Measurements from ENCODE around the gene CYP2D6. TPM values are rescaled to one million over a fixed set of nuclear protein-coding genes. Genes with fewer than 3 reads are reported as not detected.

The CYP2D6 gene
- total and polyA plus RNA-seq, 4 donors: 23.8 to 486 (median 205) TPM

DNA sequence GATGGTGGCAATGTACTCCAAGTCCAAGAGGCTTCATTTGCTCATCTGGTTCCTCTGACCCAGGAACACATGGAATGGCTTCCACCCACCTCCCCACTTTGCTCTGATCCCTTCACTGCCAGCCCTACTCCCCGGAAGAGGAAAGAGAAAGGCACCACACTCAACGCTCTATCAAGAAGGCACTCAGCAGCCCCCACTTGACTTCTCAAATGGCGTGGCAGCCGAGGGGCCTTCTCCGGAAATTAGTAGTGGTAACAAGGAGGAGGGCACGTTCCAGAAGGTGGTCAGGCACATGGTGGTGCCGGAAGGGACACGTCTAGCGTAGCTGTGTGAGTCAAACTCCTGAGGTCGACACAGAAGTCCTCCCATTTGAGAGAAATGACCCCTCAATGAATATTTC lies 36.5 kb upstream of the CYP2D6 start:
- Histone ChIP-seq H3K27me3 (ENCODE audit: control insufficient read depth in 4 of 4, insufficient read depth in 4 of 4, low read length in 3 of 4) (no peaks in the 10 kb centered on the region), H3K36me3 (ENCODE audit: control insufficient read depth in 4 of 4, insufficient read depth in 3 of 4, low read depth in 1 of 4, low read length in 3 of 4) (peaks cover 0 to 14% (median 8%) of the 10 kb centered on the region in 4 donors), H3K9me3 (ENCODE audit: control insufficient read depth in 4 of 4, low read length in 3 of 4) (no peaks in the 10 kb centered on the region), H3K4me3 (ENCODE audit: low read depth in 1 of 3, low read length in 3 of 3) (no peak overlapping the region), H3K27ac (ENCODE audit: low read depth in 1 of 2, low read length in 2 of 2) (no peak overlapping the region), H3K9ac (ENCODE audit: low read depth in 1 of 2, low read length in 2 of 2) (no peak overlapping the region), H3K4me1 (ENCODE audit: control insufficient read depth in 4 of 4, insufficient read depth in 4 of 4, low read length in 3 of 4) (peaks cover 0 to 2% (median 0%) of the 10 kb centered on the region in 4 donors)
- 97% methylated on average over 10 of the region's 10 CpGs for WGBS
- TF ChIP-seq TAF1 (conservative IDR thresholded peaks at IDR 0.05): no peak
- TF ChIP-seq RXRA (IDR thresholded peaks at IDR 0.05): no peak
- TF ChIP-seq, protein P1, sequence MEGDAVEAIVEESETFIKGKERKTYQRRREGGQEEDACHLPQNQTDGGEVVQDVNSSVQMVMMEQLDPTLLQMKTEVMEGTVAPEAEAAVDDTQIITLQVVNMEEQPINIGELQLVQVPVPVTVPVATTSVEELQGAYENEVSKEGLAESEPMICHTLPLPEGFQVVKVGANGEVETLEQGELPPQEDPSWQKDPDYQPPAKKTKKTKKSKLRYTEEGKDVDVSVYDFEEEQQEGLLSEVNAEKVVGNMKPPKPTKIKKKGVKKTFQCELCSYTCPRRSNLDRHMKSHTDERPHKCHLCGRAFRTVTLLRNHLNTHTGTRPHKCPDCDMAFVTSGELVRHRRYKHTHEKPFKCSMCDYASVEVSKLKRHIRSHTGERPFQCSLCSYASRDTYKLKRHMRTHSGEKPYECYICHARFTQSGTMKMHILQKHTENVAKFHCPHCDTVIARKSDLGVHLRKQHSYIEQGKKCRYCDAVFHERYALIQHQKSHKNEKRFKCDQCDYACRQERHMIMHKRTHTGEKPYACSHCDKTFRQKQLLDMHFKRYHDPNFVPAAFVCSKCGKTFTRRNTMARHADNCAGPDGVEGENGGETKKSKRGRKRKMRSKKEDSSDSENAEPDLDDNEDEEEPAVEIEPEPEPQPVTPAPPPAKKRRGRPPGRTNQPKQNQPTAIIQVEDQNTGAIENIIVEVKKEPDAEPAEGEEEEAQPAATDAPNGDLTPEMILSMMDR (IDR thresholded peaks at IDR 0.05; ENCODE audit: low read depth, low read length, missing input control): no peak
- TF ChIP-seq JUND (IDR thresholded peaks at IDR 0.05): no peak
- TF ChIP-seq EGR1 (IDR thresholded peaks at IDR 0.05; ENCODE audit: low read depth in 2 of 2): no peak
- TF ChIP-seq HNF4G (IDR thresholded peaks at IDR 0.05): no peak
- TF ChIP-seq FOXA2 (IDR thresholded peaks at IDR 0.05): no peak
- TF ChIP-seq SP1 (IDR thresholded peaks at IDR 0.05): no peak
- TF ChIP-seq HNF4A (conservative IDR thresholded peaks at IDR 0.05): no peak
- TF ChIP-seq, protein P2, sequence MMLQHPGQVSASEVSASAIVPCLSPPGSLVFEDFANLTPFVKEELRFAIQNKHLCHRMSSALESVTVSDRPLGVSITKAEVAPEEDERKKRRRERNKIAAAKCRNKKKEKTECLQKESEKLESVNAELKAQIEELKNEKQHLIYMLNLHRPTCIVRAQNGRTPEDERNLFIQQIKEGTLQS (IDR thresholded peaks at IDR 0.05): no peak
- no peak for TF ChIP-seq RAD21 (IDR thresholded peaks at IDR 0.05)
- TF ChIP-seq YY1 (IDR thresholded peaks at IDR 0.05): no peak
- TF ChIP-seq, protein P3, sequence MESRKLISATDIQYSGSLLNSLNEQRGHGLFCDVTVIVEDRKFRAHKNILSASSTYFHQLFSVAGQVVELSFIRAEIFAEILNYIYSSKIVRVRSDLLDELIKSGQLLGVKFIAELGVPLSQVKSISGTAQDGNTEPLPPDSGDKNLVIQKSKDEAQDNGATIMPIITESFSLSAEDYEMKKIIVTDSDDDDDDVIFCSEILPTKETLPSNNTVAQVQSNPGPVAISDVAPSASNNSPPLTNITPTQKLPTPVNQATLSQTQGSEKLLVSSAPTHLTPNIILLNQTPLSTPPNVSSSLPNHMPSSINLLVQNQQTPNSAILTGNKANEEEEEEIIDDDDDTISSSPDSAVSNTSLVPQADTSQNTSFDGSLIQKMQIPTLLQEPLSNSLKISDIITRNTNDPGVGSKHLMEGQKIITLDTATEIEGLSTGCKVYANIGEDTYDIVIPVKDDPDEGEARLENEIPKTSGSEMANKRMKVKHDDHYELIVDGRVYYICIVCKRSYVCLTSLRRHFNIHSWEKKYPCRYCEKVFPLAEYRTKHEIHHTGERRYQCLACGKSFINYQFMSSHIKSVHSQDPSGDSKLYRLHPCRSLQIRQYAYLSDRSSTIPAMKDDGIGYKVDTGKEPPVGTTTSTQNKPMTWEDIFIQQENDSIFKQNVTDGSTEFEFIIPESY (IDR thresholded peaks at IDR 0.05): no peak
- no peak for DNase-seq (ENCODE audit: low spot score)

DNA sequence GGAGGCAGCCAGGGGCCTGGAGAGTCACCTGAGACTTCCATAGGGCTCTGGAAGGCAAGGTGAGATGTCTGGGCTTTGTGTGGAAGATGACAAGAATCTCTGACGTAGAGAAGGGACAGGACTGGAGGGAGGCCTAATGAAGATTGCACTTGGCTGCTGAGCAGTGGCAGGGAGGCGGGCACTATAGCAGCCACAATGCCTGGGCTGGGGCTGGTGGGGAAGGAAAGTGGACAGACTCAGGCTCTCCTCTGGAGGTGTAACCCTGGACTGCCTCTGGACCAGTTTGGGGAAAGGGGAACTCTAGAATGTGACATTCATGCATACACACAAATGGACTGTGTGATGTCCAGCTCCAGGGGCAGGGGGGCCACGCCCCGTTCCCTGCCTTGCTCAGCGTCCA lies 34.3 kb upstream of the CYP2D6 start:
- Histone ChIP-seq H3K4me1 (ENCODE audit: control insufficient read depth in 4 of 4, insufficient read depth in 4 of 4, low read length in 3 of 4) (no peaks in the 10 kb centered on the region), H3K27ac (ENCODE audit: low read depth in 1 of 2, low read length in 2 of 2) (no peak overlapping the region), H3K36me3 (ENCODE audit: control insufficient read depth in 4 of 4, insufficient read depth in 3 of 4, low read depth in 1 of 4, low read length in 3 of 4) (peaks cover 3 to 14% (median 9%) of the 10 kb centered on the region in 4 donors), H3K9me3 (ENCODE audit: control insufficient read depth in 4 of 4, low read length in 3 of 4) (no peaks in the 10 kb centered on the region), H3K9ac (ENCODE audit: low read depth in 1 of 2, low read length in 2 of 2) (no peak overlapping the region), H3K4me3 (ENCODE audit: low read depth in 1 of 3, low read length in 3 of 3) (no peak overlapping the region), H3K27me3 (ENCODE audit: control insufficient read depth in 4 of 4, insufficient read depth in 4 of 4, low read length in 3 of 4) (no peaks in the 10 kb centered on the region)
- 97% methylated on average over 5 of the region's 5 CpGs for WGBS
- DNase-seq (ENCODE audit: low spot score): no peak
- TF ChIP-seq GABPA (IDR thresholded peaks at IDR 0.05 in 1 of 2, conservative IDR thresholded peaks at IDR 0.05 in 1 of 2) (no peak), RAD21 (IDR thresholded peaks at IDR 0.05) (no peak), HNF4A (conservative IDR thresholded peaks at IDR 0.05) (no peak), FOXA1 (IDR thresholded peaks at IDR 0.05) (no peak), JUND (IDR thresholded peaks at IDR 0.05) (no peak), RXRA (IDR thresholded peaks at IDR 0.05) (no peak), TAF1 (conservative IDR thresholded peaks at IDR 0.05) (no peak), FOXA2 (IDR thresholded peaks at IDR 0.05) (no peak), SP1 (IDR thresholded peaks at IDR 0.05) (no peak)
- TF ChIP-seq, protein P4, sequence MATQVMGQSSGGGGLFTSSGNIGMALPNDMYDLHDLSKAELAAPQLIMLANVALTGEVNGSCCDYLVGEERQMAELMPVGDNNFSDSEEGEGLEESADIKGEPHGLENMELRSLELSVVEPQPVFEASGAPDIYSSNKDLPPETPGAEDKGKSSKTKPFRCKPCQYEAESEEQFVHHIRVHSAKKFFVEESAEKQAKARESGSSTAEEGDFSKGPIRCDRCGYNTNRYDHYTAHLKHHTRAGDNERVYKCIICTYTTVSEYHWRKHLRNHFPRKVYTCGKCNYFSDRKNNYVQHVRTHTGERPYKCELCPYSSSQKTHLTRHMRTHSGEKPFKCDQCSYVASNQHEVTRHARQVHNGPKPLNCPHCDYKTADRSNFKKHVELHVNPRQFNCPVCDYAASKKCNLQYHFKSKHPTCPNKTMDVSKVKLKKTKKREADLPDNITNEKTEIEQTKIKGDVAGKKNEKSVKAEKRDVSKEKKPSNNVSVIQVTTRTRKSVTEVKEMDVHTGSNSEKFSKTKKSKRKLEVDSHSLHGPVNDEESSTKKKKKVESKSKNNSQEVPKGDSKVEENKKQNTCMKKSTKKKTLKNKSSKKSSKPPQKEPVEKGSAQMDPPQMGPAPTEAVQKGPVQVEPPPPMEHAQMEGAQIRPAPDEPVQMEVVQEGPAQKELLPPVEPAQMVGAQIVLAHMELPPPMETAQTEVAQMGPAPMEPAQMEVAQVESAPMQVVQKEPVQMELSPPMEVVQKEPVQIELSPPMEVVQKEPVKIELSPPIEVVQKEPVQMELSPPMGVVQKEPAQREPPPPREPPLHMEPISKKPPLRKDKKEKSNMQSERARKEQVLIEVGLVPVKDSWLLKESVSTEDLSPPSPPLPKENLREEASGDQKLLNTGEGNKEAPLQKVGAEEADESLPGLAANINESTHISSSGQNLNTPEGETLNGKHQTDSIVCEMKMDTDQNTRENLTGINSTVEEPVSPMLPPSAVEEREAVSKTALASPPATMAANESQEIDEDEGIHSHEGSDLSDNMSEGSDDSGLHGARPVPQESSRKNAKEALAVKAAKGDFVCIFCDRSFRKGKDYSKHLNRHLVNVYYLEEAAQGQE (IDR thresholded peaks at IDR 0.05): no peak
- TF ChIP-seq, protein P3 (IDR thresholded peaks at IDR 0.05): no peak
- TF ChIP-seq, protein P5, sequence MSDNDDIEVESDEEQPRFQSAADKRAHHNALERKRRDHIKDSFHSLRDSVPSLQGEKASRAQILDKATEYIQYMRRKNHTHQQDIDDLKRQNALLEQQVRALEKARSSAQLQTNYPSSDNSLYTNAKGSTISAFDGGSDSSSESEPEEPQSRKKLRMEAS (IDR thresholded peaks at IDR 0.05): no peak
- TF ChIP-seq, protein P1 (IDR thresholded peaks at IDR 0.05; ENCODE audit: low read depth, low read length, missing input control): no peak
